Measurements from ENCODE around the gene RPL35. TPM values are rescaled to one million over a fixed set of nuclear protein-coding genes. Genes with fewer than 3 reads are reported as not detected.

Gene RPL35
- total RNA-seq, 1 donor from 2014 or later, result 386 TPM

DNA sequence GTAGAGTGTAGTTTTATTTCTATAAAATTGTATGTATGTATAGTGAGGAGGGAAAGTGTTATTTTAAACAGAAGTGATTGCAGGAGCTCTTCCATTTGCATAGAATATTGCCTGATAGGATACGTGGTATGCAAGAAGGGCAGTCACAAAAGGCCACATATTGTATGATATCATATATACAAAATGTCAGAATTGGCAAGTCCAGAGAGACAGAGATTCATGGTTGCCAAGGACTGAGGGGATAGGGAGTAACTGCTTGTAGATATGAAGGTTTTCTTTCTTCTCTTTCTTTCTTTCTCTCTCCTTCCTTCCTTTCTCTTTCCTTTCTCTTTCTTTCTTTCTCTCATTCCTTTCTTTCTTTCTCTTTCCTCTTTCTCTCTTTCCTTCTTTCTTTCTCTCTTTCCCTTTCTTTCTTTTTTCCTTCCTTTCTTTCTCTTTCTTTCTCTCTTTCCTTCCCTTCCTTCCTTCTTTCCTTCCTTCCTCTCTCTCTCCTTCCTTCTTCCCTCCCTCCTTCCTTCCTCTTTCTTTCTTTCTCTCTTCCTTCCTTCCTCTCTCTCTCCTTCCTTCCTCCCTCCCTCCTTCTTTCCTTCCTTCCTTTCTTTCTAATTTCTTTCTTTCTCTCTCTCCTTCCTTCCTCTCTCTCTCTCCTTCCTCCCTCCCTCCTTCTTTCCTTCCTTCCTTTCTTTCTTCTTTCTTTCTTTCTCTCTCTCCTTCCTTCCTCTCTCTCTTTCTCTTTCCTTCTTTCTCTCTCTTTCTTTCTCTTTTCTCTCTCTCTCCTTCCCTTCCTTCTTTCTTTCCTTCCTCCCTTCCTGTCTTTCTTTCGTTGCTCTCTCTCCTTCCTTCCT is 33.0 kb downstream of the RPL35 start:
- ATAC-seq, result no peak

DNA sequence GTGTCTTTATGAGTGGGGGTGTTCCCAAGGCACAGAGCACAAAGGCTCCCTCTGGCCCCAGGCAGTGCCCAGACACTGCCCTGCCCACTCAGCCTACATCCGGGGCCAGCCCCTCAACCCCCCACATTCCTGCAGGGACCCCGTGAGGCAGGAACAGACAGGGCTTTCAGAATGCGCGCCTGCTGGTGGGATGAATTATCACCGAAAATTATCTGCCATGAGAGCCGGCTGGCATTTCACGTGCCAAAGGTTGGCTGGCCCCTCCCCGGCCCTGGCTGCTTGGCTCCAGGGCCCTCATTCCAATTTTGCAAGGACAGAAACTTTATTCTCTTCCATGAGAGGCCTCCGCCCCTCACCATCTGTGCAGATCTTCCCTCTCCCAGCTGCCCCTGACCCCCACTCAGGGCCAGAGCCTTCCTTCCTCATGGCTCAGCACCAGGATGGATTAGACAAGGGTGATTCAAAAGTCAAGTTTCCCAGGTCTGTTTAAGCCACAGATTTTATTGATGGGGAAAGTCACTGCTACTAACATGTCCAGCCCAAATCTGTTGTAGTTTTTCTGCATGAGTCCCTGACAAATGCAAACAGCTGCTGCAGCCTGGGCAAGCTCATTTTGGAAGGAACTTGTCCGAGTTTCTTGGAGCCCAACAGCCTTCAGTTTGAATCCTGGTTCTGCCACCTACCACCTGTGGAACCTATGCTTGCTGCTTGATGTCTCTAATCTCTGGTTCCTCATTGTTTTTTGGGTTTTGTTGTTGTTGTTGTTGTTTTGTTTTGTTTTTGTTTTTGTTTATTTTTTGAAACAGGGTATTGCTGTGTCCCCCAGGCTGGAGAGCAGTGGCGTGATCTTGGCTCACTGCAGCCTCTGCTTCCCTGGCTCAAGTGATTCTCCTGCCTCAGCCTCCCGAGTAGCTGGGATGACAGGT is 40.8 kb downstream of the RPL35 start:
- no peak for ATAC-seq
- no peak for DNase-seq (ENCODE audit: low spot score)

More for the DNA sequence above, 33.0 kb downstream of the RPL35 start:
- DNase-seq (ENCODE audit: low spot score), result no peak

- peak; percentile 90 for ATAC-seq
These were observed 43.1 kb downstream of the RPL35 start for GRCh38 chr9:124818431-124819281.

GRCh38 chr9:124815601-124816000 is 46.2 kb downstream of the RPL35 start:
- ATAC-seq, result no peak
- no peak for DNase-seq (ENCODE audit: low spot score)

More at GRCh38 chr9:124818431-124819281, 43.1 kb downstream of the RPL35 start:
- DNase-seq (ENCODE audit: low spot score), result peak; percentile 54

DNA sequence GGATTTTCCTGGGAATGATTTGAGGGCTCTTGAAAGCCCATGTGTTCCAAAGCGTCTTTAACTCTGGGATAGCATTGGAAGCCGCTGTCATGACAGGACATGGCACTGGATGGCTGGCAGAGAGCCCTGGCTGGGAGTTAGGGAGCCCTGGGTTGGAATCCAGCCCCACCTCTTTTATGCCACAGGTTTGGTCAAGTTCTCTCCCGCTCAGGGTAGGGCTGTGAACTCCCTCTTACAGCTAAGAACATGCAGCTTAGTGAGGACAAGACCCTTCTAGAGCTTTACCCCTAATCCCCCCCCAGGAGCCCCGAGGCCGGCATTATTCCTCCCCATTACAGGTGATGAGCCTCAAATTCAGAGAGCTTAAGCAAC is 47.6 kb downstream of the RPL35 start:
- DNase-seq (ENCODE audit: low spot score) (no peak), ATAC-seq (no peak)

- no peak for ATAC-seq
- DNase-seq (ENCODE audit: low spot score), result no peak
These were observed 48.1 kb downstream of the RPL35 start for GRCh38 chr9:124813501-124814163.

DNA sequence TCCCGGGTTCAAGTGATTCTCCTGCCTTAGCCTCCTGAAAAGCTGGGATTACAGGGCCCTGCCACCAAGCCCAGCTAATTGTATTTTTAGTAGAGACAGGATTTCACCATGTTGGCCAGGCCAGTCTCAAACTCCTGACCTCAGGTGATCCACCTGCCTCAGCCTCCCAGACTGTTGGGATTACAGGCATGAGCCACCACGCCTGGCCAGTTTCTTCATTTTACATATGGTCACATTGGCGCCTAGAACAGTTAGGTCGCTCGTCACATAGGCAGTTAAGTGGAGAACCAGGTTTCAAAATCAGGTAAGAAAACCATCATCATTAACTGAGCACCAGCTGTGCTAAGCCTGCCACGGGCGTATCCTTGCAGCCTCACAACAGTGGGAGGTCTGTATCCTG is 48.7 kb downstream of the RPL35 start:
- DNase-seq (ENCODE audit: low spot score) (no peak), ATAC-seq (no peak)

- DNase-seq (ENCODE audit: low spot score), result no peak
- ATAC-seq, result no peak
These were observed 49.3 kb downstream of the RPL35 start for GRCh38 chr9:124812441-124812876.

DNA sequence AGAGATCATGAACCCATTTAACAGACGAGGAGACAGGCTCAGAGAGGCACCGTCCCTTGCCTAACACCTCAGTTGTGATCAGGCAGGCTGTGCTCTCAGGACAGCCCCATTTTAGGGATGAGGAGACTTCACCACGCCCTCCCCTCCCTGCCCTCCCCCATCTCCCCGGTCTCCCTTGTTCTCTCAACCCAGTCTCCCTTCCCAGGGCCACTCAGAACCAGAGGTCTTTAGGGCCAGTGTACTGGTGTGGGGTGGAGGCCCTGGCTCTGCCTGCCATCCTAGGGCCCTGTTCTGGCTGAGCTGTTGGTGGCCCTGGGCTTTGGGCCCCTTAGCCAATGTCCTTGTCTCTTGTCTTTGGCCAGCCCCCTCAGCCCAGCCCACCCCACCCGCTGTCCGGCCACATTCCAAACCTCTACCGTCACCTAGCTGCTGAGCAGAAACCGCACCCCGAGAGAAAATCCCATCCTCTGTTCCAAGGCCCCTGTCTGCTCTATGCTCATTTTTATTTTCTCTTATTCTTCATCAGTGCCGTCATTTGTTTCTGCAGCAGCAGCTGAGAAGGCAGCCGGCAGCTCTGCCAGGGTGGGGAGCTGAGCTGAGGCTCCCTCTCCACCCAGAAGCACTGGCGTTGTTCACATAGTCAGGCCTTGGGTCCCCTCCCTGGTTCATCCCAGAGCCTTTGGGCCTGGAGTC is 50.9 kb downstream of the RPL35 start:
- no peak for DNase-seq (ENCODE audit: low spot score)
- no peak for ATAC-seq

GRCh38 chr9:124809741-124810500 is 51.8 kb downstream of the RPL35 start:
- ATAC-seq (no peak), DNase-seq (ENCODE audit: low spot score) (no peak)

DNA sequence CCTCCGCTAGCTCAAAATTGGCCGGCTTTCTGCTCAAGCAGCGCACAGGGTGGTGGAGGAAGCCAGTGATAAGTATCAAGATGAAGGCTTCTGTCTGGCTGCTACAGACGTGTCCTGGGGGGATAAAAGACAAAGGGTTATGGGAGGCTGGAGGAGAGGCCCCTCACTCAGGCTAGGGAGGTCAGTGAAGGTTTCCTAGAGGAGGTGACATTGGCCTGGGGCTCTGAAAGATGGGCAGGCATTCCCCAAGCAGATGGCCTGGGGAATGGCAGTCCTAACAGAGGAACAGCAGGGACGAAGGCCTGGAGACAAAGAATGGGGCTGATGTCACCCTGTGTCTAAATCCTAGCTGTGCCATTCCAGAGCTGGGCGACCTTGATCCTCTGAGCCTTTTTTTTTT is 52.5 kb downstream of the RPL35 start:
- no peak for ATAC-seq

DNA sequence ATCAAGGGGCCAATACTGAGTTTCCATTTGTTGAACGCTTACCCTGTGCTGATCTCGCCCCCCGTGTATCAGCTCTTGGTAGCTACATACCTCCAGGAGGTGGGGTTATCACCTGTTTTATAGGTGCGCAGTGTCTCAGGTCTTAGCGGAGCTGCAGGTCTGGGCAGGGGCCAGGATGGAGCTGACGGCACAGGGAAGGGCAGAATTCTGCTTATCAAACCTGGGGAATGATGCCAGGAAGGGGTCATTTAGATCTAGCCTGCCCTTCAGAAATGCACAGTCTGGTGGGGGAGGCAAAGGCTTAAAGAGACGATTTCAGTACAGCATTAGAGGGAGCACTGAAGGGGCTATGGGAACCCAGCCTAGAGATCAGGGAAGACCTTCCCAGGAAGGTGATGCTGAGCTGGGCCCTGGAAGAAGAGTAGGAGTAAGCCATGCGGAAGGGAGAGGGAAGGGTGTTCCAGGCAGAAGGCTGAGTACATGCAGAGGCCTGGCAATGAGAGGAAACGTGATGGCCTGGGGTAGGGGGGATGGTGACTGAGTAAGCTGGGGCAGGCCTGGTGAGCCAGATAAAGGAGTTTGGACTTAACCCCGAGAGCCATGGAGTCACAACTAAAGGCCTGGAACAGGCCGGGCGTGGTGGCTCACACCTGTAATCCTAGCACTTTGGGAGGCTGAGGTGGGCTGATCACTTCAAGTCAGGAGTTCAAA is 53.4 kb downstream of the RPL35 start:
- ATAC-seq, result no peak

More for the DNA sequence above, 52.5 kb downstream of the RPL35 start:
- no peak for DNase-seq (ENCODE audit: low spot score)

More for the DNA sequence above, 53.4 kb downstream of the RPL35 start:
- no peak for DNase-seq (ENCODE audit: low spot score)

Other genes with a start within 250 kb of the RPL35 start
- 2.4 TPM for gene NR6A1, start 90.6 kb downstream of the RPL35 start, total RNA-seq
- gene OLFML2A, start 84.8 kb downstream of the RPL35 start, total RNA-seq, result 0.35 TPM
- not detected for gene WDR38, start 8.5 kb downstream of the RPL35 start, total RNA-seq
- 16.4 TPM for gene ARPC5L, start 173 bp upstream of the RPL35 start, total RNA-seq
- gene GOLGA1, start 79.1 kb upstream of the RPL35 start, total RNA-seq, result 12.6 TPM